Neural cell (in vitro differentiated cells): ENCODE results near the gene TNK2. TPM values are rescaled to one million over a fixed set of nuclear protein-coding genes. Genes with fewer than 3 reads are reported as not detected.

Experiments
- H2AFZ ChIP-seq: fragments of 200-600, 300-800 bp; sonication (generic), shearing (Covaris generic); 2 replicates; pipeline ENCODE4 v1.6.0; 2014; ENCODE audit warnings: low read depth, mild to moderate bottlenecking, antibody characterized with exemption, low read length, moderate library complexity
- H3F3A ChIP-seq: fragments of 200-600 bp; shearing (Covaris generic); 2 replicates; pipeline ENCODE4 v1.6.1; 2016; ENCODE audit warnings: mild to moderate bottlenecking, moderate library complexity, mixed read lengths, antibody characterized with exemption, low read length; ENCODE audit not compliant: insufficient read depth, poor library complexity, severe bottlenecking
- H3K27ac ChIP-seq: fragments of 200-600, 300-800 bp; sonication (generic), shearing (Covaris generic); 2 replicates; pipeline ENCODE4 v1.5.1; 2014; ENCODE audit warnings: mild to moderate bottlenecking, low read length, moderate library complexity
- H3K27me3 ChIP-seq: fragments of 300-800, 200-600 bp; sonication (generic), shearing (Covaris generic); 2 replicates; pipeline ENCODE4 v1.6.0; 2014; ENCODE audit warnings: mild to moderate bottlenecking, low read depth, low read length, moderate library complexity; ENCODE audit not compliant: insufficient read depth
- H3K36me3 ChIP-seq: fragments of 300-800, 200-600 bp; sonication (generic), shearing (Covaris generic); 2 replicates; pipeline ENCODE4 v1.5.1; 2014; ENCODE audit warnings: mild to moderate bottlenecking, antibody characterized with exemption, low read length, moderate library complexity; ENCODE audit not compliant: insufficient read depth
- H3K4me2 ChIP-seq: fragments of 300-800, 200-600 bp; sonication (generic), shearing (Covaris generic); 2 replicates; pipeline ENCODE4 v1.6.0; 2014; ENCODE audit warnings: mild to moderate bottlenecking, low read length
- H3K4me3 ChIP-seq: fragments of 300-800, 200-600 bp; sonication (generic), shearing (Covaris generic); 2 replicates; pipeline ENCODE4 v1.5.1; 2014; ENCODE audit warnings: mild to moderate bottlenecking, low read length, moderate library complexity
- H3K79me2 ChIP-seq: fragments of 200-600 bp; shearing (Covaris generic); replicated peaks from 2 replicates; pipeline ENCODE4 v1.6.0; 2014; ENCODE audit warnings: mild to moderate bottlenecking, low read length, moderate library complexity; ENCODE audit not compliant: insufficient read depth
- H3K9ac ChIP-seq: fragments of 300-800, 200-600 bp; sonication (generic), shearing (Covaris generic); 2 replicates; pipeline ENCODE4 v1.6.1; 2016; ENCODE audit warnings: mild to moderate bottlenecking, low read length, mixed read lengths
- H3K9me2 ChIP-seq: fragments of 200-600 bp; shearing (Covaris generic); 2 replicates; pipeline ENCODE4 v1.6.1; 2016; ENCODE audit warnings: mild to moderate bottlenecking, low read length, mixed read lengths; ENCODE audit not compliant: insufficient read depth
- H3K9me3 ChIP-seq: fragments of 200-600, 300-800 bp; sonication (generic), shearing (Covaris generic); 2 replicates; pipeline ENCODE4 v1.6.1; 2016; ENCODE audit warnings: mild to moderate bottlenecking, mixed run types, low read length, moderate library complexity, mixed read lengths
- H4K20me1 ChIP-seq: fragments of 200-600 bp; shearing (Covaris generic); 2 replicates; pipeline ENCODE4 v1.6.1; 2016; ENCODE audit warnings: mild to moderate bottlenecking, mixed run types; ENCODE audit not compliant: insufficient read depth
- EP300 ChIP-seq: fragments of 450-650 bp; conservative IDR thresholded peaks from 2 replicates; pipeline ENCODE4 v1.6.1; 2014; ENCODE audit warnings: antibody characterized with exemption, mild to moderate bottlenecking, moderate library complexity; ENCODE audit not compliant: poor library complexity, severe bottlenecking
- EZH2 ChIP-seq: fragments of 200-600, 300-800 bp; shearing (Covaris generic), sonication (generic); IDR thresholded peaks from 2 replicates; pipeline ENCODE4 v1.6.1; 2014; ENCODE audit warnings: antibody characterized with exemption, low read length, borderline replicate concordance, mild to moderate bottlenecking; ENCODE audit not compliant: insufficient read depth, poor library complexity, severe bottlenecking
- MXI1 ChIP-seq: fragments of 450-650 bp; conservative IDR thresholded peaks from 2 replicates; pipeline ENCODE4 v1.6.1; 2014; ENCODE audit warnings: antibody characterized with exemption, mild to moderate bottlenecking; ENCODE audit not compliant: poor library complexity, severe bottlenecking
- POLR2AphosphoS5 ChIP-seq: IDR thresholded peaks from 2 replicates; pipeline ENCODE4 v1.6.1; 2012
- RAD21 ChIP-seq: fragments of 450-650 bp; conservative IDR thresholded peaks from 2 replicates; pipeline ENCODE4 v1.6.1; 2014; ENCODE audit warnings: antibody characterized with exemption, mild to moderate bottlenecking, moderate library complexity
- SMC3 ChIP-seq: fragments of 450-650 bp; conservative IDR thresholded peaks from 2 replicates; pipeline ENCODE4 v1.6.1; 2014; ENCODE audit warnings: antibody characterized with exemption, mild to moderate bottlenecking, moderate library complexity; ENCODE audit not compliant: poor library complexity
- TAF1 ChIP-seq: IDR thresholded peaks from 2 replicates; pipeline ENCODE4 v1.6.1; 2012; ENCODE audit warnings: low read depth
- polyA plus RNA-seq: library from polyadenylated mRNA; depleted of rRNA; stranded (reverse); fragments of >200 nt; gene quantifications from 2 replicates; pipeline ENCODE4 v1.2.3, GENCODE V29; 2014
- TF ChIP-seq, protein P1 (sequence below): IDR thresholded peaks from 2 replicates; pipeline ENCODE4 v1.6.1; 2012; ENCODE audit warnings: borderline replicate concordance
- TF ChIP-seq, protein P2 (sequence below): fragments of 450-650 bp; IDR thresholded peaks from 2 replicates; pipeline ENCODE4 v1.5.1; 2014; ENCODE audit warnings: antibody characterized with exemption, mild to moderate bottlenecking, moderate library complexity; ENCODE audit not compliant: poor library complexity, severe bottlenecking

The TNK2 gene
- polyA plus RNA-seq, 1 donor from 2014 or later = 16.3 TPM

DNA sequence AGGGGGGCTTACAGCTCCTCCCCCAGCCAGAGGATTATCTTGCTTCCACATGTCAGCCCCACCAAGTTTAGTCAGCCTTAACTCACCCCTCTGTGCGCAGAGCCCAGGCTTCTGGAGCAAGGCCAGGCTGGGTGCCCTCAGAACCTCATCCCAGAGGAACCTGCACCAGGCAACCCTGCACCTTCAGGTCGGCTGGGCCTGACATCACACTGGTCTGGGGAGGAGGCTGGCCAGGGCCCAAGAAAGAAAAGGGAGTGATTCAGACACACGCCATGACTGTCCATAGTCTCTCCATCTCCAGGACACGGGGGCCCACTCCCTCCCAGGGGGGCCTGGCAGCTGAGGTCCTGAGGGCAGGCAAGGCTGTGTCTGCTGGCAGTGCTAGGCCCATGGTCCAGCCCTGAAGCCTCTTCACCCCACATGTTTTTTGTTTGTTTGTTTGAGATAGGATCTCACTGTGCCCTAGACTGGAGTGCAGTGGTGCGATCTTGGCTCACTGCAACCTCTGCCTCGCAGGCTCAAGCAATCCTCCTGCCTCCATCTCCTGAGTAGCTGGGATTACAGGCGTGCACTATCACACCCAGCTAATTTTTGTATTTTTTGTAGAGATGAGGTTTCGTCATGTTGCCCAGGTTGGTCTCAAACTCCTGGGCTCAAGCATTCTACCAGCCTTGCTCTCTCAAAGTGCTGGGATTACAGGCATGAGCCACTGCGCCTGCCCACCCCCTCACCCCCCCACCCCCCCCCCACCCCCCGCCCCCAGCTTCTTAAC lies 11.1 kb downstream of the TNK2 start:
- TF ChIP-seq POLR2AphosphoS5 = no peak
- TF ChIP-seq EP300 = no peak
- TF ChIP-seq, protein P1, sequence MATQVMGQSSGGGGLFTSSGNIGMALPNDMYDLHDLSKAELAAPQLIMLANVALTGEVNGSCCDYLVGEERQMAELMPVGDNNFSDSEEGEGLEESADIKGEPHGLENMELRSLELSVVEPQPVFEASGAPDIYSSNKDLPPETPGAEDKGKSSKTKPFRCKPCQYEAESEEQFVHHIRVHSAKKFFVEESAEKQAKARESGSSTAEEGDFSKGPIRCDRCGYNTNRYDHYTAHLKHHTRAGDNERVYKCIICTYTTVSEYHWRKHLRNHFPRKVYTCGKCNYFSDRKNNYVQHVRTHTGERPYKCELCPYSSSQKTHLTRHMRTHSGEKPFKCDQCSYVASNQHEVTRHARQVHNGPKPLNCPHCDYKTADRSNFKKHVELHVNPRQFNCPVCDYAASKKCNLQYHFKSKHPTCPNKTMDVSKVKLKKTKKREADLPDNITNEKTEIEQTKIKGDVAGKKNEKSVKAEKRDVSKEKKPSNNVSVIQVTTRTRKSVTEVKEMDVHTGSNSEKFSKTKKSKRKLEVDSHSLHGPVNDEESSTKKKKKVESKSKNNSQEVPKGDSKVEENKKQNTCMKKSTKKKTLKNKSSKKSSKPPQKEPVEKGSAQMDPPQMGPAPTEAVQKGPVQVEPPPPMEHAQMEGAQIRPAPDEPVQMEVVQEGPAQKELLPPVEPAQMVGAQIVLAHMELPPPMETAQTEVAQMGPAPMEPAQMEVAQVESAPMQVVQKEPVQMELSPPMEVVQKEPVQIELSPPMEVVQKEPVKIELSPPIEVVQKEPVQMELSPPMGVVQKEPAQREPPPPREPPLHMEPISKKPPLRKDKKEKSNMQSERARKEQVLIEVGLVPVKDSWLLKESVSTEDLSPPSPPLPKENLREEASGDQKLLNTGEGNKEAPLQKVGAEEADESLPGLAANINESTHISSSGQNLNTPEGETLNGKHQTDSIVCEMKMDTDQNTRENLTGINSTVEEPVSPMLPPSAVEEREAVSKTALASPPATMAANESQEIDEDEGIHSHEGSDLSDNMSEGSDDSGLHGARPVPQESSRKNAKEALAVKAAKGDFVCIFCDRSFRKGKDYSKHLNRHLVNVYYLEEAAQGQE = no peak
- TF ChIP-seq TAF1 = no peak
- TF ChIP-seq, protein P2, sequence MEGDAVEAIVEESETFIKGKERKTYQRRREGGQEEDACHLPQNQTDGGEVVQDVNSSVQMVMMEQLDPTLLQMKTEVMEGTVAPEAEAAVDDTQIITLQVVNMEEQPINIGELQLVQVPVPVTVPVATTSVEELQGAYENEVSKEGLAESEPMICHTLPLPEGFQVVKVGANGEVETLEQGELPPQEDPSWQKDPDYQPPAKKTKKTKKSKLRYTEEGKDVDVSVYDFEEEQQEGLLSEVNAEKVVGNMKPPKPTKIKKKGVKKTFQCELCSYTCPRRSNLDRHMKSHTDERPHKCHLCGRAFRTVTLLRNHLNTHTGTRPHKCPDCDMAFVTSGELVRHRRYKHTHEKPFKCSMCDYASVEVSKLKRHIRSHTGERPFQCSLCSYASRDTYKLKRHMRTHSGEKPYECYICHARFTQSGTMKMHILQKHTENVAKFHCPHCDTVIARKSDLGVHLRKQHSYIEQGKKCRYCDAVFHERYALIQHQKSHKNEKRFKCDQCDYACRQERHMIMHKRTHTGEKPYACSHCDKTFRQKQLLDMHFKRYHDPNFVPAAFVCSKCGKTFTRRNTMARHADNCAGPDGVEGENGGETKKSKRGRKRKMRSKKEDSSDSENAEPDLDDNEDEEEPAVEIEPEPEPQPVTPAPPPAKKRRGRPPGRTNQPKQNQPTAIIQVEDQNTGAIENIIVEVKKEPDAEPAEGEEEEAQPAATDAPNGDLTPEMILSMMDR = no peak
- TF ChIP-seq MXI1 = no peak
- no peak for TF ChIP-seq RAD21
- TF ChIP-seq SMC3 = no peak
- no peak for TF ChIP-seq EZH2
- H3K9me2 ChIP-seq = no peaks in the 10 kb centered on the region
- H3K9ac ChIP-seq = no peak overlapping the region
- no peaks in the 10 kb centered on the region for H3K79me2 ChIP-seq
- H3K4me3 ChIP-seq = no peak overlapping the region
- H3K9me3 ChIP-seq = no peaks in the 10 kb centered on the region
- no peaks in the 10 kb centered on the region for H3K27me3 ChIP-seq
- no peaks in the 10 kb centered on the region for H3K36me3 ChIP-seq
- no peak overlapping the region for H2AFZ ChIP-seq
- H3F3A ChIP-seq = peaks cover 8% of the 10 kb centered on the region
- H3K4me2 ChIP-seq = no peak overlapping the region
- no peaks in the 10 kb centered on the region for H4K20me1 ChIP-seq
- no peak overlapping the region for H3K27ac ChIP-seq

DNA sequence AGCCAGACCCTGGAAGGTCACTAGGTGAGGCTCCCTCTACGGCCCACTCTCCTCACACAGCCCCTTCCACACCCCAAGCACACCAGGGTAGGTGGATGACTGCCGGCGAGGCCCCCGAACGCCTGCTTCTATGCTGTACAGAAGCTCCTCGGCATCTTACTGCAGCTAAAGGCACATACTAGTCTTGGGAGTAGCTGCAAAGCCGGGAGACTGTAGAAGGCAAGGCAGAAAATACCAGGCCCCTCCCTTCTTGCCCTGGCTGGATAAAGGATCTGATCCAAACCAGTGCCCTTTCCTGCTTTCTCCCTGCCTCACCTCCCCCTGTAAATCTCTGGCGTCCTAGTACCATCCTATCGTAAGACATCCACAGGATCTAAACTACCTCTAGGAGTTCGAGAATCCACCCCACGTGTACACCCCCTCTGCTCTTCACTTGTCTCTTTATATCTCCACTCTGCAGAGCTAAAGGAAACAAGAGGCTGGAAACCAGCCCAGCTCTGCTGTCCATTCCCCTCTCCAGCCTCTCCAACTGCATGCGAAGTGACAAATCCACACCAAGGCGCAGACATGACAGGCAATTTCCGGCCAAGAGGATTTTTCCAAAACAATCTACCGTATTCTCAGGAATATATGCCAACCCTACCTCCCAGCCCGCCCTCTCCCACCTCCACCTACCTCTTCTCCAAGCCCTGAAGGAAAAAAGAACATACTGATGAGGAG lies 11.8 kb downstream of the TNK2 start:
- Histone ChIP-seq H3K27me3 (no peaks in the 10 kb centered on the region), H2AFZ (no peak overlapping the region), H3K9ac (peak overlapping the region; percentile 72), H3F3A (peaks cover 8% of the 10 kb centered on the region), H3K4me2 (no peak overlapping the region), H3K9me2 (no peaks in the 10 kb centered on the region), H3K9me3 (no peaks in the 10 kb centered on the region), H4K20me1 (no peaks in the 10 kb centered on the region), H3K27ac (no peak overlapping the region), H3K79me2 (no peaks in the 10 kb centered on the region), H3K4me3 (peak overlapping the region; percentile 91), H3K36me3 (no peaks in the 10 kb centered on the region)
- TF ChIP-seq MXI1 (no peak), EZH2 (no peak), POLR2AphosphoS5 (no peak), RAD21 (no peak), SMC3 (no peak), EP300 (no peak), TAF1 (no peak)
- TF ChIP-seq, protein P1 = no peak
- TF ChIP-seq, protein P2 = no peak
